NCI-H446 treated with DMSO at 0.1 percent for 48 hours (cell line): Measurements from ENCODE around the gene IFFO2.
A peak's percentile ranks its signal among the peaks of the same experiment; 100 is the strongest.
"Not testable (repeated sequence)": the region's sequence is repeated elsewhere in the genome, so short reads cannot be mapped to it uniquely, and the experiment has no call there.

ENCODE experiments used
- DNase-seq: peaks from one replicate; lab custom pipeline; 2025; lab: John Stamatoyannopoulos, UW

IFFO2 gene

DNA sequence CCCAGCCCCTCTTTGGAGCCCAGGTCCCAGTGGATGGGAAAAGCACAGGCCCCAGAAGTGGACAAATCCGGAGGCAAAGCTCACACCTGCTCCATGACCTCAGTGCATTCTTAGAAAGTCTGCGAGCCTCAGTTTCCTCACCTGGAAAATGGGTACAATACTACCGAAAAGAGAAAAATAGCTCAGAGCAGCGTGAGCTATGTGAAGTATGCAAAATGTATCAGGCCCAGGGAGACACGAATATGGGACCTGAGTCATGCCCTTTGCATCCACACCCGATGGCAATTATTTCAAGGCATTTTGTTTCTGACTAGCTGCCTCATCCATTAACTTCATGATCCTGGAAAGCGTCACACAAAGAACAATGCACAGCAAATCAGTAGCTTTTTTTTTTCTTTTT lies 63.4 kb downstream of the IFFO2 start:
- no peak for DNase-seq

DNA sequence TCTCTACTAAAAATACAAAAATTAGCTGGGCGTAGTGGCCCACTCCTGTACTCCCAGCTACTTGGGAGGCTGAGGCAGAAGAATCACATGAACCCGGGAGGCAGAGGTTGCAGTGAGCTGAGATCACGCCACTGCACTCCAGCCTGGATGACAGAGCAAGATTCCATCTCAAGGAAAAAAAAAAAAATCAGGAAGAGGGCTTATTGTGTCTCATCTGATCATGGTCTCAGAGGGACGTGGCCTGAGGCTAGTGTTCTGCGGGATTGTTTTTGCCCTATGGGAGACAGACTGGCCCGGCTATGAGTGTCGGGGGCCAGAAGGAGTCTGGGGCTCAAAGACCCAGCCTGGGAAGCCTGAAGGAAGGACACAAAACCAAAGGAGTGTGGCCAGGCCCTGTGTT lies 64.6 kb downstream of the IFFO2 start:
- DNase-seq = not testable (repeated sequence)

DNA sequence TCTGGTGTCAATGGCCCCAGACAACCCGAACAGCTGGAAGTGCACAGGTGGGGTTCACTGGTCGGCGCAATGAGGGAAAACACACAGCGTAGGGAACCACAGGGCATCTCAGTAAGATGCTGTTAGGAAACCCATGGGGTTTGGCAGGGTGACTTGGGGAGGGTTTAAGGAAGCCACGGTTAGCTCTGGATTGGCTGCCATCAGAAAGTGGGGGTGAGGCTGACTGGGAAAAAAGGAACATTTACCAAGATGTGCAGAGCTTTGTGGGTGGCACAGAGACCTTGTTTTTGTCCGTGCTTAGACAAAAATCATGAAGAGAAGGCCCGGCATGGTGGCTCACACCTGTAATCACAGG lies 65.1 kb downstream of the IFFO2 start:
- DNase-seq = no peak

GRCh38 chr1:18890706-18891425 lies 65.6 kb downstream of the IFFO2 start:
- DNase-seq = no peak

DNA sequence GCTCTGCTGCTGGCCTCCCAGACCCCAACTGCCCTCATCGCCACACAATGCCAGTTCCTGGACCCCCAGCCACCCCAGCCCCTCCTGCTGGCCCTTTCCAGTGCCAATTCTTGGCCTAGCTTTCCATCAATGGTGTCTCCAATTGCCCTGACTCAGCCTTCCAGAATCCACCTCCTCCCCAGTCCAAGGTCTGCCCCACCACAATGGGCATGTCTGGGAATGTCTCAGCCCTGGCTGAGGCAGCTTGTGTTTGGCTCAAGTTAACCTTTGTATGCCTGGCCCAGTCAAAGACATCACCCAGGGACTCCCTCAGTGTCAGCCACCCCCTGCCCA lies 70.5 kb downstream of the IFFO2 start:
- DNase-seq = no peak

DNA sequence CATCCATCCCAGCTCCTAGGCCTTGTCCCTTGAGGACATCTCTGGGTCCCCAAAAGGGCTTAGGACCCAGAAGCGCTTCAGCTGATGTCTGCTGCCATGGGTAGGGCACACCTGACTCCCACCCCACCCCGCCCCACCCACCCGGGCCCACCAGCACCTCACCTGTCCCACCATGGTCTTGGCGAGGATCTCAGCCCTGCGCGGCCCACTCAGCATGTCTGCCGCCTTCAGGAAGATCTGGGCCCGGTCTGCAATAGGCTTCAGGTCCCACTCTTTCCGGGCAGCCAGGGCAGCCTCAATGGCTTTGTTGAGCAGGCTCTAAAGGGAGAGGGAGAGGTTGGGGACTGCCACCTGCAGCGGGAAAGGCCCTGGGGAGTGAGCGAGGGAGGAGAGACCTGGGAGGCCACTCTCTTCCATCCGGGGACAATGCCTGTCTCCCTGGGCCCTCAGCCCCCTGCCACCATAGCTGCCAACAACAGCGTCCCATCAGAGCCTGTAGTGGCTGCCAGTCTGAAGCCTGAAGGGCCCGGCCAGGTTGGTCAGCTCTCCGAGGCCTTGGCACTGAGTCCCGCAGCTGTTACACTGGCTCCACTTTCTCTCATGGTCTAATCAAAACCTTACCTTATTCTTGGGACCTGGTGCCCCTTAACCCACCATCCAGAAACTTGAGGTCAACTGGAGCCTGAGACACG lies 71.0 kb downstream of the IFFO2 start:
- DNase-seq = no peak

DNA sequence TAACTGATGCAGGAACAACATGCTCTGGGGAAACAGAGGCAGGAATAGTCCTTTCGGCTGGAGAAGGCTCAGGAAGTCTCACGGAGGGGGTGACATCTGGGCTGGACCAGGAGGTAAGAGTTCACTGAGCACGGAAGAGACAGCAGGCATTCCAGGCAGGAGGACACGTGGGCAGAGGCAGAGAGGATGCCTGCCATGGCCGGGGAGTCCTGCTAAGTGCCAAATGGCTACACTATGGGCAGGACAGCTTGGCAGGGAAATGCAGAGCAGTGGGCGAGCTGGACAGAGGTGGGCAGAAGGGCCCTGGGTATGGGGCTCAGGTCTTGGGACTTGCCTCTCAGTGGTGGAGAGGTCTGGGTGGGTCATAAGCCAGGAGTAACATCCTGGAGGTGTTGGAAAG lies 71.7 kb downstream of the IFFO2 start:
- no peak for DNase-seq

GRCh38 chr1:18884419-18884717 lies 72.1 kb downstream of the IFFO2 start:
- no peak for DNase-seq

DNA sequence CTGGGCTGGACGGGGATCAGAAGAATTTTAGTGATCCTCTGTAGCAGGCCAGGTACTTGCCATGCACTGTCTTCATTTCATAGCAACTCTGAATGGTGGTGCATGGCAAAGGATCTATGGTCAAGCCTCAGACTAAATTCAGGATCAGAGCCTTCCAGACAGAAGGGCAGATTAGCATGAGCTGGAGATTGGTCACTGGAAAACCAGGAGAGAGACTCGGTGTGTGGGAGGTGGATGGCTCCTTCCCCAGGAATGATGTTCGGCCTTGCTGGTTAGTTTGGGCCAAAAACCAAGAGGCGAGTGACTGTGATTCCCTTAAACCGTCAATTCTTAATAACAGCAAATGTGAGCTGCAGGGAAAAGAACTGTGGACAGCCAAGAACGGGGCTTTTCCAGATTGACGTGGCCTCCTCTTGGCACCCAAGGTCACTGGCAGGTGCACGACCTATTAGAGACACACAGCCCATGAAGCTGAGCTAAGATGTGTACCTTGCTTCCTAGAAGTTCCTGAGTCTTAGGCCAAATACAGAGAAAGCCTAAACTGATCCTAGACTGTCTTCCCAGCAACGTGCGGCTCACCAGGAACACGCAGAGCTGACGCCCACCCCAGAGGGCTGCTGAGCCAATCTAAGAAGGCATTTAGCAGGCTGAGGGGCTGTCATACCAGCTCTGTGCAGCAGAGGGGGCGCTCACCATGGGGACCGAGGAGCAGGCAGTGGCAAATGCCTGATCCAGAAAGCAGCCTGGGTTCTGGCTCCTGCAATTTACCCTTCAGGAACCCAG lies 72.6 kb downstream of the IFFO2 start:
- DNase-seq = no peak

DNA sequence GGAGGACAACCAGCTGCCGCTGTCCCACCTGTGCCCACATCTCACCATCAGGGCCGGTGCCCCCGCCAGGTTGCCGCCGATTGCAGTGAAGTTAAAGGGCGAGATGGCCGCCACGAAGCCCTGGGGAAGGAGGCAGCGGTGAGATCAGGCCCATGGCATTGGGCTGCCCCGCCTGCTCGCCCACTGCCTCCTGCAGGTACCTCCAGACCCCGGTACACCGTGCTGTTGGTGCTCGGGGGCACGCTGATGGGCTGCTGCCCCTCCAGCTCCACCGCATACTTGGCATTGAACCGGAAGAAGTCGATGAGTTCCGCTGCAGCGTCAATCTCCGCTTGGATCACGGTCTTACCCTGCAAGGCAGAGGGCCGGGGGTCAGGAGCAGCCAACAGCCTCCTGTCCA lies 73.4 kb downstream of the IFFO2 start:
- no peak for DNase-seq

DNA sequence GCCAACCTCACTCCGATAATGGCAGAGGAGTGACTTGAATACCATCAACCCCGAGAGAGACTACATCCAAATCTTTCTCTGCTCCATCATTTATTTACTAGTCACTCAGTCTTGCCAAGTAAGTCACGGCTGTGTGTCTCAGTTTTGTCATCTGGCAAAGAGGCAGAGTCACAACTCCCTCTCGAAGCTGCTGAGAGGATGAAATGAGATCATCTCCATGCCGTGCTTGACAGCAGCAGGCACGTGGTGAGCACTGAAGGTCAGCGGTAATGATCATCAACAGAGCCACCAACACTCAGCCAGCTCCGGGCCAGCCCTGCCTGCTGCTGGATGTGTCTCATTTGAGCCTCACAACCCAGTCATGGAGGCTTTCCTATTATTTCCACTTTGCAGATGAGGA lies 74.0 kb downstream of the IFFO2 start:
- DNase-seq = no peak

- no peak for DNase-seq
Measured at GRCh38 chr1:18881642-18882431, 74.6 kb downstream of the IFFO2 start.

GRCh38 chr1:18881164-18881563 lies 75.3 kb downstream of the IFFO2 start:
- no peak for DNase-seq

GRCh38 chr1:18880585-18880984 lies 75.9 kb downstream of the IFFO2 start:
- DNase-seq = no peak

- DNase-seq = no peak
Measured at GRCh38 chr1:18879791-18880309, 76.6 kb downstream of the IFFO2 start.

- DNase-seq = no peak
Measured at GRCh38 chr1:18879215-18879790, 77.2 kb downstream of the IFFO2 start.

DNA sequence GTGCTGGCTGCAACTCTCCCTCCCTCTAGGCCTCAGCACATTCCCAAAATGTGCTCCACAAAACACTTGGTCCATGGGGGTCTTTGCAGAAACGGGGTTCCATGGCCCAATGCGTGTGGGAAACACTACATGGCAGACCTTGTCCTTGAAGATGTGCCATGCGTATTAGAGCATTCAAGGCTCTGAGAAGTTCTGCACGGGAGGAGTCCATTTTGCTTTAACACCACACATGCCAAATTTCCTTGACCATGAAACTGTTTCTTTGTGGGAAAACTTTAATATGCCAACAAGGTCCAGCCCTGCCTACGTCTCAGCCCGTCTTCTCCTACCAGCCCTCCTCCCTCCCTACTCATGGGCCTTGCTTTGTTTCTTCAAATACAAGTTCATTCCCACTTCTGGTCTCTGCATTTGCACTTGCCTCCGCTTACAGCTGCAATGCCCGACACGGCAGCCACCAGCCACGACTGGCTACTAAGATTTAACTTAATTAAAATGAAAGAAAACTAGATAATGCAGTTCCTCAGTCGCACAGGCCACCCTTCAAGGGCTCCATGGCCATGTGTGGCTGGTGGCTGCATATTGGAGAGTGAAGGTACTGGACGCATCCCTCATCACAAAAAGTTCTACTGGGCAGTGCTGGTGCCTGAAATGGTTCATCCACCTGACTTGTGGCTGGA lies 77.8 kb downstream of the IFFO2 start:
- DNase-seq = no peak

DNA sequence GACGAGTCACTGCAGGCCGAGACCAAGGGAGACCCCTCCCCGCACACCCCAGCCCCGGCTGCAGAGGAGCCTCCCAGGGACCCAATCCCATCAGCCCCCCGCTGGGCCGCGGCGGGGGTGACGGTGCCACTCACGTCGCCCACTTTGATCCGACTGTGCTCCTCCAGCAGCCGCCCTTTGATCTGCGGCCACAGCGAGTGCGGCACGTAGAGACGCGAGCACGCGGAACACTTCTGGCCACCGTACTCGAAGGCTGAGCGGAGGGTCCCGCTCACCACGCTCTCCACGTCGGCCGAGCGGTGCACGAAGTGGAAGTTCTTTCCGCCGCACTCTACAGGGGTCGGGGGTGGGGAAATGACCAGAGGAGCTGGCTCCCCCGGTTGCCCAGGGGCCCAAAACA lies 79.2 kb downstream of the IFFO2 start:
- DNase-seq = no peak

GRCh38 chr1:18876210-18876609 lies 80.3 kb downstream of the IFFO2 start:
- no peak for DNase-seq

- DNase-seq = no peak
Measured at GRCh38 chr1:18875796-18876128, 80.7 kb downstream of the IFFO2 start.

- peak; percentile 6 for DNase-seq
Measured at GRCh38 chr1:18875107-18875795, 81.2 kb downstream of the IFFO2 start.
